IPS-15b (cell line): ENCODE measurements around the gene MYO18A.

Experiments used
- H3K27me3 ChIP-seq: one replicate; pipeline ENCODE4 v1.6.1; 2013; ENCODE audit warnings: low read length; ENCODE audit not compliant: control insufficient read depth, insufficient read depth
- H3K36me3 ChIP-seq: one replicate; pipeline ENCODE4 v1.6.1; 2013; ENCODE audit warnings: low read length; ENCODE audit not compliant: control insufficient read depth, insufficient read depth
- H3K4me1 ChIP-seq: one replicate; pipeline ENCODE4 v1.6.1; 2013; ENCODE audit warnings: mild to moderate bottlenecking, low read length; ENCODE audit not compliant: control insufficient read depth, insufficient read depth
- H3K4me3 ChIP-seq: one replicate; pipeline ENCODE4 v1.5.1; 2013; ENCODE audit warnings: low read depth, low read length
- H3K9ac ChIP-seq: one replicate; pipeline ENCODE4 v1.6.1; 2013; ENCODE audit warnings: low read depth, mild to moderate bottlenecking, low read length
- H3K9me3 ChIP-seq: one replicate; pipeline ENCODE4 v1.6.1; 2013; ENCODE audit warnings: mild to moderate bottlenecking, low read length; ENCODE audit not compliant: control insufficient read depth, insufficient read depth

MYO18A gene

DNA sequence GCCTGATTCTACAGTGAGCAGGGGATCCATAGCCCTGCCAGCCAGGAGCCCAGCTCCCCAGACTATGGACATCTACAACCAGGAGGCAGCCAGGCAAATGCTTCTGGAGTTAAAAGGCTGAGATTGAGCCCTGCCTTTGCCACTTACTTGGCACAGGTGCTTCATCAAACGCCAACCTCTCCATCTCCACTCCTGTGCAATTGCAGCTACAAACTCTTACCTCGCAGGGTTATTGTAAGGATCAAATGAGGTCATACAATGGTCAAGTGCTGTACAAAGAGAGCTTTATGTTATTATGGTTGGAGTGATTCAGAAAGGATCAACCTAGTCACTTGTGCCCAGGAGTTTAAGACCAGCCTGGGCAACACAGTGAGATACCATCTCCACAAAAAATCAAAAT, 9.8 kb upstream of the MYO18A start:
- Histone ChIP-seq H3K9me3 (no peaks in the 10 kb centered on the region), H3K4me3 (no peak overlapping the region), H3K27me3 (no peaks in the 10 kb centered on the region), H3K9ac (no peak overlapping the region), H3K4me1 (no peaks in the 10 kb centered on the region), H3K36me3 (no peaks in the 10 kb centered on the region)

DNA sequence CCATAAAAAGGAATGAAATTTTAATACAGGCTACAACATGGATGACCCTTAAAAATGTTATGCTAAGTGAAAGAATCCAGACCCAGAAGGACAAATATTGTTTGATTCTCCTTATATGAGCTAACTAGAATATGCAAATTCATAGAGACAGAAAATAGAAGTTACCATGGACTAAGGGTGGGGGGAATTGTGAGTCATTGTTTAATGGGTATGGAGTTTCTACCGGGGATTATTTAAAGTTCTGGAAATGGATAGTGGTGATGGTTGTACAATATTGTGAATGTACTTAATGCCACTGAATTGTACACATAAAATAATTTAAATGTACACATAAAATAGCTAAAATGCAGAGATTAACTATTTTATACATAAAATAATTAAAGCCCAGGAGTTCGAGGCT, 9.2 kb upstream of the MYO18A start:
- Histone ChIP-seq H3K4me3 (no peak overlapping the region), H3K4me1 (no peaks in the 10 kb centered on the region), H3K36me3 (no peaks in the 10 kb centered on the region), H3K27me3 (no peaks in the 10 kb centered on the region), H3K9me3 (no peaks in the 10 kb centered on the region), H3K9ac (no peak overlapping the region)

DNA sequence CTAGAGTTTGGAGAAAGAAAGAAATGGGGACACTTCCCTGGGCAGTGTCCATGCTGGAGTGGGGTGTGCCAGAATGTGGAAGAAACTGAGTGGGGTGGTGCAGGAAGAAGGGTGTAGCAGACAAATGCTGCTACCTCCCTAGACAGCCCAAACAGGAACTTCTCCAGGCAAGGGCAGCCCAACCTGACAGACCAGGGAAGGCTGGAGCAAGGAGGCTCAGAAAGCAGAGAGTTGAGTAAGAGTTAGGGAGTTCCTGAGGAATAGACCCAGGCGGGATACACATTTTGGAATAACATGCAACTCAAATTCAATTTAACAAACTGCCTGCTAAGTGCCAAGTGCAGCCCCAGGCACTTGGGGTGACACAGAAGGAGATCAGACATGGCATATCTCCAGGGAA, 1.0 kb upstream of the MYO18A start:
- Histone ChIP-seq H3K9ac (no peak overlapping the region), H3K4me3 (no peak overlapping the region), H3K36me3 (no peaks in the 10 kb centered on the region), H3K9me3 (no peaks in the 10 kb centered on the region), H3K4me1 (peaks cover 20% of the 10 kb centered on the region), H3K27me3 (peaks cover 12% of the 10 kb centered on the region)

DNA sequence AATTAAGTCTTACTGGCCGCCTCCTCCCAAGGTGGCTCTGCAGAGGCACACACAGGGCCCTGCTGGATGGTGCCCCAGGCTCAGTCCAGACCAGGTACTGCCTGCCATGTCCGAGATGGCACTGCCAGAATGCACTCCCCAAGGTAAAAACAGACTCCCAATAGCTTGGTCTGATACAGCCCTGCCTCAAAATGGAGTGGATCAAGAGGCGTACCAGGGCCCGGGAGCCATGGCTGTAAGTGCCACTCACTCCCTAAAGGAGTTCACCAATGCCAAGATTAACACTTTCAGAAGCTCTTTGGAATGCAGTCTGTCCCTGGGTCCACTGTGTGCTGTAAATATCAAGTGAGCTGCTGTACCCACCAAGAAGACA, 576 bp upstream of the MYO18A start:
- Histone ChIP-seq H3K4me3 (peak overlapping the region; percentile 73), H3K27me3 (peaks cover 12% of the 10 kb centered on the region), H3K9ac (no peak overlapping the region), H3K9me3 (no peaks in the 10 kb centered on the region), H3K36me3 (no peaks in the 10 kb centered on the region), H3K4me1 (peaks cover 20% of the 10 kb centered on the region)

DNA sequence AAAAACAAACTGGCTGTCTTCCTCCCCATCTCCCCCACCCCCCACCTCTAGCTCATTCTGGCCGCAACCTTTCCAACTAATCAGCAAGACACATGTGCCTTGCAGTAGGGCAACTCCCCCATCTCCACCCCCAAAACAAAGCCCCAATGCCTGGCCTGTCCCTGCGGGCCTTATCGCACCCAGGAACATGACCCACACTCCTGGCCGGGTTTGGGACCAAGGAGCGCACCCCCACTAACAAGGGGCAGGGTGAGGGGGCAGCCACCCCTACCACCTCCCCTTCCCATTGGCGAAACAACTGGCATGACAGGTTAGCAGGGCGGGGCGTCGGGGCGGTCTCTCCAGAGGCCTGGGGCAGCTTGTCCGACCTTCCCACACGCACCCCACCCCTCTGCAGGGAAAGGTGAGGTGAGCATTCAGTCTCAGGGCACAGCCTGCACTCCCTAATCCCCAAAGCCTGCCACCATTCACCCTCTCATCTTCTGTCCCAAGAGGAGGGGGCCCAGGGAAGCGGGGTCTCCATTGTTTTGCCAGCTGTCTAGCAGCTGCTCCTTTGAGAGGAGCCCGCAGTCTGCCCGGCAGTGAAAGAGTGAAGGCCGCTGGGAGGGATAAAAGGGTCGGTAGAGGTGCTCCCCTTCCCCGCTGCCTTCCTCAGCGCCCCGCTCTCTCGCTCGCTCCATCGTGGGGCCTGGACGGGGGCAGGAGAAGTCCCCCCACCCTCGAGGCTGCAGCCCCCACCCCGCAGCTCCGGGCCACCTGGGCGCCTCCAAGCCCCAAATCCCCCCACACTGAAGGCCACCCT, 765 bp downstream of the MYO18A start:
- no peaks in the 10 kb centered on the region for H3K36me3 ChIP-seq
- no peak overlapping the region for H3K9ac ChIP-seq
- H3K4me1 ChIP-seq, result peaks cover 20% of the 10 kb centered on the region
- peak overlapping the region; percentile 79 for H3K4me3 ChIP-seq
- H3K9me3 ChIP-seq, result no peaks in the 10 kb centered on the region
- H3K27me3 ChIP-seq, result peaks cover 12% of the 10 kb centered on the region

DNA sequence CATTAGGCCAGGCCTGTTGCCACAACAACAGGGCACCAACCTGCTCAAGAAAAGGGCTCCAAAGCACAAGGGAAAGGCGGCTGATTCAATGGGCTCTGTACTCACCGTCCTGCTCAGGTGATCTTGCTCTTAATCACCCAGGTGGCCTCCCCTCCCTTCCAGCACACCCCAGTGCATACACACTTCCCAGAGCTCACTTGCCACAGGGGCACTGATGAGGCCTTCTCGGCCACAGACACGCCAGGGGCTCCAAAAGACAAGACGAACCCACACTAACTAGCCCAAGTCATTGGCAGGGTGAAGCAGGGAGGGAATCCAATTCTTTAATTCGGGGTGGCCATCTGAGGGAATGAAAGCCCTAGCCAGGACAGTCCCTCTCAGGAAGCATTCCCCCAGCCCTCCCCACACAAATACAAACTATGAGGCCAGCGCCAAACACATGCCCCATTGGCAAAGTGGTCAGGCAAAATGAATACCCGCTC, 1.4 kb downstream of the MYO18A start:
- no peaks in the 10 kb centered on the region for H3K9me3 ChIP-seq
- peak overlapping the region; percentile 79 for H3K4me3 ChIP-seq
- H3K36me3 ChIP-seq, result no peaks in the 10 kb centered on the region
- peaks cover 12% of the 10 kb centered on the region for H3K27me3 ChIP-seq
- H3K4me1 ChIP-seq, result peaks cover 20% of the 10 kb centered on the region
- H3K9ac ChIP-seq, result peak overlapping the region; percentile 37

DNA sequence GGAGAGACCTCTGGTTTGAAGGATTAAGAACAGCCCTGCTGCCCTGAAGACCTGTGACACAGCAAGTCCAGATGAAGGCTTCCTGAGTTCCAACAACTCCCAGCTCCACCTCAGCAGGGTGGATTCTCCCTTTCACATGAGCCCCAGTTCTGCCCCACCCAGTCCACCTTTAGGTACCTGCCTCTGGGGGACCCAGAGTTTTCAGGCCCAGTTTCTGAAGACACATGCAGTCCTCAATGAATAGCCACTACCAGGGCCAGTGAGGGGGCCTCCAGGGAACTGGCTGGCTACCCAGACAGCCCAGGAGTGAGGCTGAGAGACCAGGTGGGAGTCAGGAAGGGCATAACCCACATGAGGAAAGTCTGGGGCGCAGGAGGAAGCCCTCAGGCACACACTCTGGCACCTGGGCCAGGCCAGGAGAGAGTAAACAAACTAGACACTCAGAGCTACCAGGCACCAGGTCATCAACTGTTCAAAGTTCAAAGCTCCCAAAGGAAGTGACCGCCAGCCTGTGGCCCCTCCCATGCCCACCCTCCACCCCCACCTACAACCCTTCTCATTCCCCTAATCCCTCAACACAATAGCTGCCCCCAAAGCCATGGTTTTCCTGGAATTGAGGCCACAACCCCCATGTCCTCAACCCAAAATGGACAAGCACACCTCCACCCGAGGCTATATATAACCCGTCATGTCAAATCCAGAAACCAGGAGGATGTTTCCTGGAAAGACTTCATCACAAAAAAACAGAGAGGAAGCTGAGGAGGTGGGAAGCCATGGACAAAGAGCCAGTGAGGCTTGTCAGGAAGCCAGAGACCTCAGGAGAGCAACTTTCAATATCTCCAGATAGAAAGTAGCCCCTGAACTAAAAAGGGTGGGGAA, 2.1 kb downstream of the MYO18A start:
- peak overlapping the region; percentile 37 for H3K9ac ChIP-seq
- peaks cover 12% of the 10 kb centered on the region for H3K27me3 ChIP-seq
- peaks cover 20% of the 10 kb centered on the region for H3K4me1 ChIP-seq
- H3K36me3 ChIP-seq, result no peaks in the 10 kb centered on the region
- H3K9me3 ChIP-seq, result no peaks in the 10 kb centered on the region
- H3K4me3 ChIP-seq, result peak overlapping the region; percentile 79

DNA sequence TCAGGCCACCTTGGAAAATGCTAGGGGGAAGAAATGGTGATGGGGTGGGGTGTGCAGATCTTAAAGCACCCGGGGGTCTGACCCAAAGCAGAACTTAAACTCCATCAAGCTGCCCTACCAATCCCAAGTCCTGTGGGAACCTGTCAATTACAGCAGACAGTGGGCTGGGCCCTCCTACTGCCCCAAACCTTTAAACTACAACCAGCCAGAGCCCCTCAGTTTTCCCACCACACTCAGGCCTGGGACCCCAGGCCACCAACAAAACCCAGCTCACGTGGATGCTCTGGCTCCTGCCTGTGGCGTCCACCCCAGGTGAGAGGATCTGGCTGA, 2.7 kb downstream of the MYO18A start:
- H3K4me1 ChIP-seq, result peaks cover 20% of the 10 kb centered on the region
- no peaks in the 10 kb centered on the region for H3K36me3 ChIP-seq
- H3K9me3 ChIP-seq, result no peaks in the 10 kb centered on the region
- H3K27me3 ChIP-seq, result peaks cover 12% of the 10 kb centered on the region
- H3K9ac ChIP-seq, result peak overlapping the region; percentile 47
- H3K4me3 ChIP-seq, result peak overlapping the region; percentile 58

DNA sequence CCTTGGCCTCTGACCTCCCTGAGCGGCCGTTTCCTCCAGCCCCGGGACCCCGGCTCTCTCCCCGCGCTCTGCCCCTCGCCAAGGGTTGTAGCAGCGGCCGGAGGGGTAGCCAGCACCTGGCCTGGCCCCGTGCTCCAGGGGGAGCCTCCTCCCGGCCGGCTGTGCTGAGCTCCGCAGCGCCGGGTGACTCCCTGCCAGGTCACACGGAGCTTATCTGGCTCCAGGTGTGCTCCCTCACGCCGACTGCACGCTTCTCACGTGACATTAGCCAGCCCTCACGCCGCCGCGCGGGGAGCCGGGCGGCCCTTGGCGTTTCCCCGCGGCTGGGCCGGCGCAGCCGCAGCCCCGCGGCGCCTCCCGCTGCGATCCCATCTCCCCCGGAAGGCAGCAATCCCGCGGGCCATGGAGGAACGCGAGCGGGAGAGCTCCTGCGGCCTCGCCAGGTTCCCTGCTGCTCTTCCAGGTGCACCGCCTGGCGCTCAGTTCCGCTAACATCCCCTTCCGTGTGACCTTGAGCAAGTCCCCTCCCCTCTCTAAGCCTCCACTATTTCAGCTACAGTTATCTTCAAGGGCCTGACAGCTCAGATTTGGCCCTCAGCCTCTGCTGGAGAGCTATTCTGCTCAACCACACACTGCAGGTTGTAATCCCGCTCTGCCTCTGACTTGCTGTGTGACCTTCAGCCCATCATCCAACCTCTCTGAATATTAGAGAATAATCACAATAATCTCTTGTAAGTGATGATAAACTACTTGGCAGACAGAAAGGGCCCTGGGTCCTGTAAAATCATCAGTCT, 3.4 kb downstream of the MYO18A start:
- H3K4me3 ChIP-seq, result peak overlapping the region; percentile 58
- H3K4me1 ChIP-seq, result peaks cover 20% of the 10 kb centered on the region
- H3K9ac ChIP-seq, result peak overlapping the region; percentile 65
- no peaks in the 10 kb centered on the region for H3K36me3 ChIP-seq
- H3K9me3 ChIP-seq, result no peaks in the 10 kb centered on the region
- H3K27me3 ChIP-seq, result peaks cover 12% of the 10 kb centered on the region

DNA sequence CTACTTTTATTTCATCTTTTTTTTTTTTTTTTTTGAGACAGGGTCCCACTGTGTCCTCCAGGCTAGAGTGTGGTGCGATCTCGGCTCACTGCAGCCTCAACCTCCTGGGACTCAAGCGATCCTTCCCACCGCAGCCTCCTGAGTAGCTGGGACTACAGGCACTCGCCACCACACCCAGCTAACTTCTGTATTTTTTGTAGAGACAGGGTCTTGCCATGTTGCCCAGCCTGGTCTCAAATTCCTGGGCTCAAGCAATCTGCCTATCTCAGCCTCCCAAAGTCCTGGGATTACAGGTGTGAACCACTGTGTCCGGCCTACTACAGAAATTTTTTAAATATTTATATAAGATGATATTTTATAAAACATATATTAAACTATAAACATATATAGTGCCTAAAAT, 4.8 kb downstream of the MYO18A start:
- no peaks in the 10 kb centered on the region for H3K9me3 ChIP-seq
- peaks cover 17% of the 10 kb centered on the region for H3K4me1 ChIP-seq
- no peaks in the 10 kb centered on the region for H3K36me3 ChIP-seq
- H3K4me3 ChIP-seq, result no peak overlapping the region
- no peaks in the 10 kb centered on the region for H3K27me3 ChIP-seq
- H3K9ac ChIP-seq, result no peak overlapping the region

DNA sequence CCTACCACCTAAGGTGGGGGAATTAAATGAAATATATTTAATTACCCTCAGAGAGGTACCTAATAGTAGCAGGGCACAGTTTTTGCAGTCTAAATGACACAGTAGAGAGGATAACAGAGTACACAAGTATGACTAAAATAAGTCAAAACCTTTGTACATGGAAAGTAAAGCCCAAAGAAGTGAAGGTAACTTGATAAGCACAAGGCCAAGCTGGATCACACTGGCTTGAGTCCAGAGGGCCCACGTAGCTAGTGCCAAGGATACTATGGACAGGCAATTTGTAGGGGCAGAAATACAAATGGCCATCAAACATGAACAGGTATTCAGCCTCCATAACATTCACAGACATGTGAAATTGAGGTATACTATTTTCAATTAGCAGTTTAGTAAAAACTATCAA, 7.6 kb downstream of the MYO18A start:
- H3K9ac ChIP-seq, result no peak overlapping the region
- H3K27me3 ChIP-seq, result no peaks in the 10 kb centered on the region
- peaks cover 5% of the 10 kb centered on the region for H3K4me1 ChIP-seq
- no peak overlapping the region for H3K4me3 ChIP-seq
- H3K36me3 ChIP-seq, result no peaks in the 10 kb centered on the region
- no peaks in the 10 kb centered on the region for H3K9me3 ChIP-seq
